GM12872 (cell line): Measurements from ENCODE around the gene FUNDC2.
A peak's percentile ranks its signal among the peaks of the same experiment; 100 is the strongest.

Experiments used
- TF ChIP-seq, protein P1 (sequence below): IDR thresholded peaks from 3 replicates; pipeline ENCODE4 v1.5.1; 2011; ENCODE audit warnings: low read depth, mild to moderate bottlenecking, low read length, moderate library complexity; ENCODE audit not compliant: insufficient read depth

FUNDC2 gene

DNA sequence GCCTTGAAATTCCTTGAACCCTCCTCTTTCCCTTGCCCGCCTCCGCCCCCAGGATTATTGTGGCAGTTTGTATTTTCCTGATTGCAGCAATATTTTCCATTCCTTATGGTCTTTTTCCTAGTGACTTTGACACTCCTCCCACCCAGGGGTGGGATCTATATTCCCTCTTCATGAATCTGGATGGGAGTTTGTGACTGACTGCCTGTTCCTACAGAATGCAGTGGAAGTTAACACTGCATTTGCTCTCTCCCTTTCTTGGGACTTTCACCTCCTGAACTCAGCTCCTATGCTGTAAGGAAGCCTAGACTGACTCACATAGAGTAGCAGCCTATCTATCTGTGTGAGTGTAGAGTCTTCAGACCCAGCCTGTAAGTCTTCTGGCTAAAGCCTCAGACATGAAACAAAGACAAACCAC is 2.2 kb downstream of the FUNDC2 start:
- TF ChIP-seq, protein P1, sequence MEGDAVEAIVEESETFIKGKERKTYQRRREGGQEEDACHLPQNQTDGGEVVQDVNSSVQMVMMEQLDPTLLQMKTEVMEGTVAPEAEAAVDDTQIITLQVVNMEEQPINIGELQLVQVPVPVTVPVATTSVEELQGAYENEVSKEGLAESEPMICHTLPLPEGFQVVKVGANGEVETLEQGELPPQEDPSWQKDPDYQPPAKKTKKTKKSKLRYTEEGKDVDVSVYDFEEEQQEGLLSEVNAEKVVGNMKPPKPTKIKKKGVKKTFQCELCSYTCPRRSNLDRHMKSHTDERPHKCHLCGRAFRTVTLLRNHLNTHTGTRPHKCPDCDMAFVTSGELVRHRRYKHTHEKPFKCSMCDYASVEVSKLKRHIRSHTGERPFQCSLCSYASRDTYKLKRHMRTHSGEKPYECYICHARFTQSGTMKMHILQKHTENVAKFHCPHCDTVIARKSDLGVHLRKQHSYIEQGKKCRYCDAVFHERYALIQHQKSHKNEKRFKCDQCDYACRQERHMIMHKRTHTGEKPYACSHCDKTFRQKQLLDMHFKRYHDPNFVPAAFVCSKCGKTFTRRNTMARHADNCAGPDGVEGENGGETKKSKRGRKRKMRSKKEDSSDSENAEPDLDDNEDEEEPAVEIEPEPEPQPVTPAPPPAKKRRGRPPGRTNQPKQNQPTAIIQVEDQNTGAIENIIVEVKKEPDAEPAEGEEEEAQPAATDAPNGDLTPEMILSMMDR: no peak

DNA sequence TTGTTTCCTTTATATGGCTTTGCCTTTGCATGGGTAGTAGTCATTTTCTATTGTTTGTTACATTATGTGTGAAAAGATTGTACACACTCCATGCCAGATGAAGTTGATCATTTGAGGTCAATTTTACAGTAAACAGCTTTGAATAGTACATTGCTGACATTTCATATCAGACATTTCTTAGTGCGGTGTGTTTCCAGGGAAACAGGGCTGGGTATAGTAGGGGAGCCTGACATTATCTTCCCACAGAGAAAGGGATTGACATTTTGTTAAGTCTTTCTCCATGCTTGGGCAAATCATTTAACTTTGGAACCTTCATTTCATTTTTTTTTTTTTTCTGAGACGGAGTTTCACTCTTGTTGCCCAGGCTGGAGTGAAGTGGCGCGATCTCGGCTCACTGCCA is 5.0 kb downstream of the FUNDC2 start:
- TF ChIP-seq, protein P1: no peak

DNA sequence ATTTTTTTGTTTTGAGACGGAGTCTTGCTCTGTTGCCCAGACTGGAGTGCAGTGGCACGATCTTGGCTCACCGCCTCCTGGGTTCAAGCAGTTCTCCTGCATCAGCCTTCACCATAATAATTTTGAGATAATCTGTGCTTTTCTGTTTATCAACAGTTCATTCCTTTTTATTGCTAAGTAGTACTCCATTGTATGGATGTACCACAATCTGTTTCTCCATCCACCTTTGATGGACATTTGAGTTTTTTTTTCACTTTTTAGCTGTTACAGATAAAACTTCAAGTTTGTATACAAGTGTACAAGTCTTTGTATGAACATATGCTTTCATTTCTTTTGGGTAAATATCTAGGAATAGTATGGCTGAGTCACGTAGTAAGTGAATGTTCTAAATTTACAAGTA is 9.0 kb downstream of the FUNDC2 start:
- TF ChIP-seq, protein P1: no peak

DNA sequence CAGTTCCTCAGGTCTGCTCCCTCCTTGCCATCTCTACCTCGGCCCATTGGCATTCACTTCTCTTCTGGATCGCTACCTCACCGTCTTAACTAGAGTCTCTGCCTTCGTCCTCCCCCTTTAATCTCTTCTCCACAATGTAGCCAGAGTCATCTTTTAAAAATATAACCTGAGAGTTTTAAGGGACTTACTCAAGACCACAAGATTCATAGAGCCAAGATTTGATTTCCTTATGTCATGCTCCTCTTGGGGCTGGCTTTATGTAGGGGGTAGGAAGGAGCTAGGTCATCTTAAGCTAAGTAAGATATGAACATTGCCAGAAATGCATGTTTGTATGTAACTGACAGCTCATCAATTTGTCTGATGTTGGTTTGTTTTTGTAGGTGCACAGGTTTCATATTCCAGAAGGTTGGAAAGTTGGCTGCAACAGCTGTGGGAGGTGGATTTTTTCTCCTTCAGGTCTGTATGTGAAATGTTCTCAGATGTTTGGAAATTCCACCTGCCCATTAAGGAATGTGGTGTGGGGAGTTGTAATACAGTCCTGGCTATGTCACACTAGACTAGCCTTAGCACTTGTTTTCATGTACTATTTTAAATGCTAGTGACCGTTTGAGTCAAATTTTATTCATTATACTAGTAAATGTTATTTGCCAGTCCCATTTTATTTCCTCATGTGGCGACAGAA is 19.6 kb downstream of the FUNDC2 start:
- TF ChIP-seq, protein P1: no peak

DNA sequence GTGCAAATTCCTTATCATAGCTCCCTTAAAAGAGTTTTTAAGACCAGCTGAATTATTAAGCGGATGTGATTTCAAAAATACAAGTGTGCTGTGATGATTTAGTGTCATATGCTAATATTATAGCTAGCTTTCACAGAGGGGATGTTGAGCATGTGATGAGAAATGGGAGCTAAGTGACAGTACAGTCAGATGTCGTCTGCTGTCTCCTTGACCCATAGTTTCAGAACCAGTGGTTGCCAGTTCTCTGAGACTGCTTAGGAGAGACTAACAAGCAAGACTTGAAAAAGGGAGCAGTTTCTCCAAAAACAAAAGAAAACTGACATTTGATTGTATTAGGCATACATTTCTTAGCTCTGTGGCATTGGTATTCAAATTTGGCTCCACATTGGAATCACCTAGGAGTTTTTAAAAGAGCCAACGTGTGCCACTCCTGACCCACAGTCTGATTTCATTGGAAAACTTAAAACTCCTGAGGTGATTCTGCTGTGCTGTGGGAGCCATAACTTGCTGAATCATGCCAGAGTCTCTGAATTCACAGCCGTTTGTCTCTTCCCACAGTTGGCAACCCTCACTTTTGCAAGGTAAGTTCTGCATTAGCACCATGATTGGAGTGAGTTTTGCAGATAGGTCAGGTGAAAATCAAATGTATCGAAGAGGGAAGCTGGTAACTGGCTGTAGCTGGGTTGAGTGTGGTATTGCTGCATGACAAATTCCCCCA is 20.3 kb downstream of the FUNDC2 start:
- TF ChIP-seq, protein P1: no peak

DNA sequence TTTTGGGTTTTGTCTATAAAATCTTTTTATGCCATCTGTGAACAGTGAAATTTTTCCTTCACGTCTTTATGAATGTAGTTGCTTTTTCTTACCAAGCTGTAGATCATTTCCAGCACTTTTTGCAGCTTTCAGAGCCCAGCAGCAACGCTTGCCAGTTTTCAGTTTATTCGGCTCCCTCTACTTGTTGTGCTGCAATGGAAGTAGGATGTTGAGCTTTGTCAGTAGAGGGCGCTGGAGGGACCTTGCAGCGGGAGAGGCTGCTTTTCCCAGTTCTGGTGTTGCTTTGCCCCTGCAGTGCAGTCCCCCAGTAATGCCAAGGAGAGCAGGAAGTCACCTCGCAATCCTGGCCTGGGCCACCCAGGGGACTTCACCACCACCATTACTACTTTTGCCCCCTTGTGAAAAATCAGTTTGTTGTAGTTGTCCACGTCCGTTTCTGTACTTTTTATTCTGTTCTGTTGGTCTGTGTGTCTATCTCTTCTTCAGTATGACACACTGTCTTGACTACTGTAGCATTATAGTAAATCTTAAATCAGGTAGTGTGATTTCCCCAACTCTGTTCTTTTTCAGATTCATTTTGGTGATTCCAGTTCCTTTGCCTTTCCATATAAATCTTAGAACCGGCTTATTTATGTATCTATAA is 22.5 kb downstream of the FUNDC2 start:
- TF ChIP-seq, protein P1: peak; percentile 69

DNA sequence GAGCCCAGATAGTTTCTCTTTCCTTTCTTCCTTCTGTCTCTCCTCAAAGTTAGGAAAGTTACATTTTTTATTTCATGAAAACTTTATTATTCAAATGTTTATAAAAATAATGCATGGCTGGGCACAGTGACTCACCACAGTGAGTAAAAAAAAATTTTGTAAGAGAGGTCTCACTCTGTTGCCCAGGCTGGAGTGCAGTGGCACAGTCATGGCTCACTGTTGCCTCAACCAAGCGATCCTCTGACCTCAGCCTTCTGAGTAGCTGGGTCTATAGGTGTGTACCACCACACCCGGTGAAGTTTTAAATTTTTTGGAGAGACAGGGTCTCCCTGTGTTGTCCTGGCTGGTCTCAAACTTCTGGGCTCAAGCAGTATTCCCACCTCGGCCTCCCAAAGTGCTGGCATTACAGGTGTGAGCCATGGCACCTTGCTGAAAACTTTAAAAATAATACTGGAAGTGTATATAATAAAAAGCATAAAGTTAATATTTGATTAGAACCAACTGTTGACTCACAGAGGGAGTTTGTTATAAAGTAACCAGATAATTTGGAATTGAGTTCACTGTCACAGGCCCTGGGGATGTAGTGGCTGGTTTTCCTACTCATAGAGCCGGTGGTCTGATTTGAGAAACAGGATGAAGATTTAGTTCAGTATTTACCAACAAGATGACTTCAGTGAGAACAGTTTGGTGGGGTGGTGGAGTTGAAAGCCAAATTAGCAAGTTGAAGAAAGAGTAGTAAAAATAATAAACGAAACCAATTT is 26.3 kb downstream of the FUNDC2 start:
- TF ChIP-seq, protein P1: no peak
